ENCODE results near the gene HYDIN.

DNA sequence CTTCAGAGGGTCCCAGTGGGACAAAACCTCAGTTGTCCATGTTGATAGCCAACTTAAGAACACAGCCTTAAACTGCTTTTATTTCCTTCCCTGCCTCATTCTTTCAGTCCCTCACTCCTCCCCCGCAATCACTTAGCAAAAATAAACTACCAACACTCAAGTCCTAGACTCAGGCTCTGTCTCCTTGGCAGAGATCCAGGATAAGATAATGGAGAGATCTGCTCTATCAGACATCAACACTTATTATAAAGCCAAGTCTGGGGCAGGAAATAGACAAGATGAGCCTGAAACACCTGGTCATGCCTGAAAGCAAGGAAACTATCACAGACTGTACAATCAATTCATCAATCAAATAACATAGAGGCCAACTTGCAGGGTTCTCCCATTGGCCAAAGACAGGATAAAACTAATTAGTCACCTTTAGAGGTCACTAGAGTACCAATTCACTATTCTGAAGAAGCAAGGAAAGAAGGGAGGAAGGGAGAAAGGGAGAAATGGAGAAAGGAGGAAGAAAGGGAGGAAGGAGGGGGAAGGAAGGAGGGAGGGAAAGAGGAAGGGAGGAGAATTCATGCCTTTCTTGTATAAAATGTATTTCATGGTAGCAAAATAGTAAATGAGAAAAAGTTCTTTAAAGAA, 15.7 kb downstream of the HYDIN start:
- TF ChIP-seq, protein P1, sequence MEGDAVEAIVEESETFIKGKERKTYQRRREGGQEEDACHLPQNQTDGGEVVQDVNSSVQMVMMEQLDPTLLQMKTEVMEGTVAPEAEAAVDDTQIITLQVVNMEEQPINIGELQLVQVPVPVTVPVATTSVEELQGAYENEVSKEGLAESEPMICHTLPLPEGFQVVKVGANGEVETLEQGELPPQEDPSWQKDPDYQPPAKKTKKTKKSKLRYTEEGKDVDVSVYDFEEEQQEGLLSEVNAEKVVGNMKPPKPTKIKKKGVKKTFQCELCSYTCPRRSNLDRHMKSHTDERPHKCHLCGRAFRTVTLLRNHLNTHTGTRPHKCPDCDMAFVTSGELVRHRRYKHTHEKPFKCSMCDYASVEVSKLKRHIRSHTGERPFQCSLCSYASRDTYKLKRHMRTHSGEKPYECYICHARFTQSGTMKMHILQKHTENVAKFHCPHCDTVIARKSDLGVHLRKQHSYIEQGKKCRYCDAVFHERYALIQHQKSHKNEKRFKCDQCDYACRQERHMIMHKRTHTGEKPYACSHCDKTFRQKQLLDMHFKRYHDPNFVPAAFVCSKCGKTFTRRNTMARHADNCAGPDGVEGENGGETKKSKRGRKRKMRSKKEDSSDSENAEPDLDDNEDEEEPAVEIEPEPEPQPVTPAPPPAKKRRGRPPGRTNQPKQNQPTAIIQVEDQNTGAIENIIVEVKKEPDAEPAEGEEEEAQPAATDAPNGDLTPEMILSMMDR (IDR thresholded peaks at IDR 0.05), result peak in 1 of 7 experiments; percentile 33
- TF ChIP-seq POLR2A (IDR thresholded peaks at IDR 0.05), result no peak
